GM19025 (cell line): ENCODE results near the gene IFT81.
A peak's percentile ranks its signal among the peaks of the same experiment; 100 is the strongest.

Experiments
- ATAC-seq: cut with Tn5 transposase; IDR thresholded peaks from one replicate; pipeline ENCODE4 v1.9.1; 2021; ENCODE audit warnings: mild to moderate bottlenecking, low read depth, moderate library complexity; ENCODE audit not compliant: unreplicated experiment

IFT81 gene

DNA sequence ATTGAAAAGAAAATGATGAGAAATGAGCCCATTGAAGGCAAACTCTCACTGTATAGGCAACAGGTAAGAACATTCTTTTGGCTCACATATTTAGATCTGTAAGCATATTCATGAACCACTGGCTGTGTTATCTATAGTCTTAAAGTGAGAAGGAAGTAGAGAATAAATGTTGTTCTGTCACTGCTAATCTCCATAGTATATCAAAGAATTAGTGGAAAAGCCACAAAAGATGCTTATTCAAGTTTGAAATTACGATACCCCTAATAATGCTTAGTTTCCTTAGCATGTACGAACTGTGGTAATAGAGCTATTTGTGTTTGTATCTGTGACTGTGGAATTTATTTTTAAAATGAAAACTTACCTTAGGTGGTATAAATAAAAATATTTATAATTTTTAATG is 22.8 kb downstream of the IFT81 start:
- no peak for ATAC-seq

DNA sequence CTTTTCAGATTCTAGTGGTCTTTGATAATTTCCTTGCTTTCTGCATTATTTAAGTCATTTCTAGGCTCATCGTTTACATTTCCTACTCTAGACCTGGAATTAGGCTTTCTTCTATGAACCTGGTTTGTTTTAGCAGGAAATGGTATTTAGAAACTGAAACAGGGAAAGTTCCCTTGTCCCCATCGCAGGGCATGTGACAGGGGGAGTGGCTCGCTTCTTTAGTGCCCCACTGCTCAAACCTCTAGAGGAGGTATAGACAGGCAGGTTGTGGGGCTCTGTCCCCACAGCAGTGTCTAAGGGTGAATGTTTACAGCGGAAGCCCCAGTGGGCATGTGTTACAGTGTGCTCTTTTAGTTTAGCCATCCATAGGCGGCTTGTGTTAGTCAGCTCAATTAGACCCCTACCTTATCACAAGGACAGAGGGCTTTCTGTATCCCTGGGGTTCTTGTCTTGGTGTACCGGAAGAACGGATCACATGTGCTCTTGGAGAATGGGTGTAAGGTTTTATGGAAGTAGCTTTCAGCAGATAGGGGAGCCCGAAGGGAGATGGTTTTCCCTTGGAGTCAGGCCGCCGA is 25.0 kb downstream of the IFT81 start:
- ATAC-seq = no peak

DNA sequence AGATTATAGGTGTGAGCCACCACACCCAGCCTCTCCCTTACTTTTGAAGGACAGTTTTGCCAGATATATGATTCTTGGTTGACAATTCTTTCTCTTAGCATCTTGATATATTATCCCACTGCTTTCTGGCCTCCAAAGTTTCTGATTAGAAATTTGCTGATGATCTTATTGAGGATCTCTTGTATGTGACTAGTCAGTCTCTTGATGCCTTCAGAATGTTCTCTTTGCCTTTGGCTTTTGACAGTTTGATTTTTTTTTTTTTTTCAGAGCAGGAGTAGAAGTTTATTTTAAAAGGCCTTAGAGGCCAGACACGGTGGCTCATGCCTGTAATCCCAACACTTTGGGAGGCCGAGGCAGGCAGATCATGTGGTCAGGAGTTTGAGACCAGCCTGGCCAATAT is 32.6 kb downstream of the IFT81 start:
- ATAC-seq = no peak

DNA sequence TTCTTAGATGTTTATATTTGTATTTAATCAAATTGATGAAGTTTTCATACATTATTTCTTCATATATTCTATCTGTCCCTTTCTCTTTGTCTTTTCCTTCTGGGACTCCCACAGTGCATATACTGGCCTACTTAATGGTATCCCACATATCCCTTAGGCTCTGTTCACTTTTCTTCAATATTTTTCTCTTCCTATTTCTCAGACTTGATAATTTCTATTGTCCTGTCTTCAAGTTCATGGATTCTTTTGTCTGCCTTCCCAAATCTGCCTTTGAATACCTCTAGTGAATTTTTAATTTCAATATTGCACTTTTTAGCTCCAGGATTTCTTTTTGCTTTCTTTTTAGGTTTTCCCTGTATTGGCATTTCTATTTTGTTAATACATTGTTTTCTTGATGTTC is 33.4 kb downstream of the IFT81 start:
- ATAC-seq = no peak

DNA sequence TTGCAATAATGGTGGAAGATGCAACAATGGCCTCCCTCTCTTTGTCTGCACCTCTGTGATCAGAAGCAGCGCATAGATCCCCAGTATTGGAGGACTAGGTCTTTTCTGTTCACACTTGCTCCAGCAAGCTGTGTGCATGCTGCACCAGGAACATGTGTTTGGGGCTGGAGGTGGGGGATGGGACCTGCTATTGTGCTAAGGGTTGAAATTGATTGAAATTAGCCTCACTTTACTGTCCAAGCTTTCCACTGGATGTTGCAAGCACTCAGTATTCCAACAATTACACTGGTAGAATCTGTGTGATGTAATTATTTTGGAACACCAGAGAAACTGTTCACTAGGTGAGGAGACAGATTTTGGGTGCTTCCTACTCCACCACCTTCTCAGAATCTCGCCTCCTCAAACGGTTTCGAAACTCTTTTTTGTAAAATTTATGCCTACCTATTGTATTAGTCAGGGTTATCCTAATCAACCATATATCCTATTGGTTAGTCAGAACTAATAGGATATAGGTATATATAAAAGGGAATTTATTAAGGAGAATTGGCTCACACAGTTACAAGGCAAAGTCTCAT is 35.6 kb downstream of the IFT81 start:
- no peak for ATAC-seq

DNA sequence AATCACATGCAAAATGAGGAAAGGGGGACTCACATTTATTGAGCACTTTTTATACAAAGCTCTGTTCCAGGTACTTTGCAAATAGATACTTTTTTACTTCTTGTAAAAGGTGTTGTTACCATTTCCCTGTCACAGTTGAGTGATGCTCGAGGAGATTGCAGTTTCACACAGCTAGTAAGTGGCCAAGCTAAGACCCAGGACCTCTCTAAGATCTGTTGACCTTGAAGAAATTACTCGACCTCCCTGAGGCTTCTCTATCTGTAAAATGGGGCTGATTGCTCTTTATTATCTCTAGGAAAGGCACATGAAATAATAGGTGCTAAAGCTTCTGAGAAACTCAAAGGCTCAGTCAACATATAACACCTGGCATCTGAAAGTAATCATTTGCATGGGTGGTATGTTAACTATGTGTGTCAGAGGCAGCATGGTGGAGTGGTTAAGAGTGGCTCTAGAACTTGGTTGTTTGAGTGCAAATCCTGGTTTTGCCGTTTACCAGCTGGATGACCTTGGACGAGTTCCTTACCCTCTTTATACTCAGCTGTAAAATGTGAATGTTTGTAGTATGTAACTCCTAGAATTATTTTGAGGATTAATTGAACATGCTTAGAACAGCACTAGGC is 41.5 kb downstream of the IFT81 start:
- ATAC-seq = peak; percentile 75

DNA sequence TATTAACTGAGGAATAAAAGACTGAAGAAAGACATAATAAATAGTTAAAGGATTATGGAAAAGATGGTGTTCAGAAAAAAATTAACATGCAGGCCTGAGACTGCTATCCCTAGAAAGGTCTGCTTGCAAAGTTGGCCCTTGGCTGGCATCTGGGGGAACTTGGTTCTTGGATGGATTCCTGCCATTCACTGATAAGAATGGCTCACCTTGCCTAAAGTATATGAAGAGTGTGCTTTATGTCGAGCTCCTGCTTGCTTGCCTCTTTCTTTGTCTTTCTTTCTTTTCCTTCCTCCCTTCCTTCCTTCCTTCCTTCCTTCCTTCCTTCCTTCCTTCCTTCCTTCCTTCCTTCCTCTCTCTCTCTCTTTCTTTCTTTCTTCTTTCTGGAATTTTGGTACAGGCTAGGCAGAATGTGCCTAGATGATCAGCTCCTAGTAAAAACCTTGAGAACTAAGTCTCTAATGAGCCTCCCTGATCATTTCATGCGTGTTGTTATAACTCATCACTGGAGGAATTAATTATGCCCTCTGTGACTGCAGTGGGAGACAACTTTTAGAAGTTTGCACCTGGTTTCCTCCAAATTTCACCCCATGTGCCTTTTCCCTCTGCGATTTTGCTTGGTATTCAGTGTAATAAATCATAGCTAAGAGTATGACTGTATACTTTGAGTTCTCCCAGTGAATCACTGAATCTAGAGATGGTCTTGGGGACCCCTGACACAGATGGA is 44.7 kb downstream of the IFT81 start:
- ATAC-seq = no peak

DNA sequence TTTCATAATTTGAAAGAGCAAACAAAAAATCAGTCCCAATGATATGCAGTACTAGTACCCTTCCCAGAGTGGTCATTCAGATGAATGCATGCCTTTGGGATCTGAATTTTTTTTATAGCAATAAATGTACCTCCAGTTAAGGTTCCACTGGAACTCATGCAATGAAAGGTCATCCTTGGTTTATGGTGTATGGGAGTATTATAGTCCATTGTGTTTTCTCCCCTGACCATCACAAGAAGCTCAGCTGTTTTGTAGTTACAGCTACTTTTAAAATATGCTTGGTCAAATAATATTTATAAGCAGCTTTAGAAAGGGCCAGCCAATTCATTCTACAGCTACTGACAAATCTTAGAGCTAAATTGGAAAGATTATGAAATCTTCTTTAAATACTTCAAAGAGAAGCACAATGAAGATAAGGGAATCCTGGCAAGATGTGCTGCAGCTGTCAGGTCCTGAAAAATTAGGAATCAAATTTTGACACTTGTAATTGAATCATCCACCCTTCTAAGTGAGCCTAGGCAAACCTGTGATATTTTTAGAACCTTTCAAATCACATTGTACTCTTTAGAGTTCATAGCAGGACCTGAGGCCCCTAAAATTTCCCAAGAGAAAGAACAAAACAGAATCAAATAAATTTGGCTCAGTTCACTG is 46.5 kb downstream of the IFT81 start:
- ATAC-seq = no peak

DNA sequence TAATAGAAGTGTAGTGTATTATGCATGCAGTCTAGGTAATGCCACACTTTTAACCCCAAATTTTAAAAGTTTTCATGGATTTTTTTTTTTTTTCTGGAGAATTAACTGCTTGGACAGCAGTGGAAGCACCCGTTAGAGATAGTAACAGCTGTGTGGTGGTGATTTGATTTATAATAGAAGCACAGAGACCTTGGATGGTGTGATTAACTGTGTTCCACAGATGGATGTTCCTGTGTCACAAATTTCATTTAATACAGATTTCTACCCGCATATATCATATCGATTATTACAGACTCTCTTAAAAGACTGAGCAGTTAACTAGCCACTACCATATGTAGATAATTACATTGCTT is 47.0 kb downstream of the IFT81 start:
- no peak for ATAC-seq

DNA sequence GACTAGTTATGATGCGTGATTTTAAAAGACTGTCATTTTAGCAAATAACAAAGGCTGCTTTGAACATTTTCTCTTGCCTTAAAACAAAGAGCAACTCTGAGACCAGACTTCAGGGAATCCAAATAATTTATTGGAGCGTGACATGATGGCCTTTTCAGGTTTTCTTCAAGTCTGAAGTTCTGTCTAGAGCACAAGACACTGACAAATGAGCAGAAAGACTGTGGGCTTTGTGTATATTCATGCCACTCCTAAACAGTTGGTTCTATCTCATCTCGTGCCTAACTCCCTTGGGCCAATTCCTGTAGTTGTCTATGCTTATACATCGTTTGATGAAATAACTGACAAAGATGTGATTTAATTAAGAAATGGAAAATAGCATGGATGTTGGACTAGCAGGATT is 47.5 kb downstream of the IFT81 start:
- no peak for ATAC-seq

DNA sequence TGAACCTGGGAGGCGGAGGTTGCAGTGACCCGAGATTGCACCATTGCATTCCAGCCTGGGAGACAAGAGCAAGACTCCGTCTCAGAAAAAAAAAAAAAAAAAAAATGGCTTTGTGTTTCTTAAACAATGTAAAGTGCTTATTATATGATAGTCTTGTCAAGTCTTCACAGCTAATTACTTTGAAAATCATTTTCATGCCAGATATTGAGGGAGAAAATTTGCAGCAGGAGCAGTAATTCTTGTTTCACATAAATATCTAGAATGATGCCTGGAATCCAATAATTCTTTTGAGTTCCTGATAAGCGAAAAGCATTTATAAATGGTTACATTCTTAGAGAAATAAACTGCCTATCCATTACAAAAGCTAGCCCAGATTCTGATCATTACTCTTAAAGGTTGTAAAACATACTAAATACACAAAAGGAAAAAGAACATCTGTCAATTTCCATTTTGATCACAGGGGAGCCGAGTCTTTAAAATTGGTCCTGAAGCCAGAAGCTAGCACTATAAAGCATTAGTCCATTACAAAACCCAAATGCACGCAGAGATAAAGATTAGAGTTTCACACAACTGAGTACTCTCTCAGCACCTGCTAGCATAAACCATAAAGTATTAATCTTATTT is 50.3 kb downstream of the IFT81 start:
- ATAC-seq = no peak

DNA sequence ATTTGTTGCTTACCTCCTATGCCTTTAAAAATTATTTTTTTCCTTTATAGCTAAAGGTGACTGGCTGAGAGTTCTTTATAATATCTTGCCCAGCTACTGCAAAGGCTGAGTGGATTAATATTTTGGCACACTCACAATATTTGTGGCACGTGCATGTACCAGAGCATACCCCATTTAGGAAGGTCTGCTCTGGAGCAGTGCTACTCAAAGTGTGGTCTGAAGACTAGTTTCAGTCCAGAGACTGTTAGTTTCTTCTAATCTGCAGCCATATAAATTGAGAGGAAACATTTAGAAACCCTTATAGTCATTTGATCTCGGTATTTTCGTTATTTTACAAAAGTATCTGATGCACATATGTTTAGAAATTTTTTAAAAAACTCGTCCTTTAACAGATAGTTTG is 51.0 kb downstream of the IFT81 start:
- ATAC-seq = no peak

DNA sequence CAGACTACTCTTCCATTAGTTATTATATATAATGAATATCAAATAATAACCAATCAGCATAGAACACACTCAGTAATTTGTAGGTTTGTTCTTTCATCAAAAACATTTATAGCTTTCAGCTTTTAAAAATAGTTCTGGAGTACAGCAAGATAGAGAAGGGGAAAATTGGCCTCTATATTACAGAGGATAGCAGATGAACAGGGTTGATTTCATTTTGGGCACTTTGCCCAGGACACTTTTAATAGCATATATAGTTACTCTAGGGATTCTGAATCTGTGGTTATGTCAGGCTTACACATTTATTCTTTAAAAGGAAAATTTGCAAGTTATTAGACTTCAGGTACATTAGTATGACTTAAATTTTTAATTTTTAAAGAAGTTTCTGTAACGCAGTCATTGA is 52.6 kb downstream of the IFT81 start:
- no peak for ATAC-seq

DNA sequence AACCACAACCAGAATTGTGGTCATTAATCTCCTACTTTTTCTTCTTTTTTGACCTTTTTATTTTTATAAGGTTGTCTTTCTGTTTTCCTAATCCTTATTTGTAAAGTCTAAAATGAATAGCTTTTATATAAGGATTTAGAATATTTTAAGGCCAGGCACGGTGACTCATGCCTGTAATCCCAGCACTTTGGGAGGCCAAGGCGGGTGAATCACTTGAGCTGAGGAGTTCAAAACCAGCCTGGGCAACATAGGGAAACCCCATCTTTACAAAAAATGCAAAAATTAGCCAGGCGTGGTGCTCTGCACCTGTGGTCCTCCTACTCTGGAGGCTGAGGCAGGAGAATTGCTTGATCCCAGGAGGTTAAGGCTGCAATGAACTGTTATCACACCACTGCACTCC is 55.1 kb downstream of the IFT81 start:
- ATAC-seq = no peak

DNA sequence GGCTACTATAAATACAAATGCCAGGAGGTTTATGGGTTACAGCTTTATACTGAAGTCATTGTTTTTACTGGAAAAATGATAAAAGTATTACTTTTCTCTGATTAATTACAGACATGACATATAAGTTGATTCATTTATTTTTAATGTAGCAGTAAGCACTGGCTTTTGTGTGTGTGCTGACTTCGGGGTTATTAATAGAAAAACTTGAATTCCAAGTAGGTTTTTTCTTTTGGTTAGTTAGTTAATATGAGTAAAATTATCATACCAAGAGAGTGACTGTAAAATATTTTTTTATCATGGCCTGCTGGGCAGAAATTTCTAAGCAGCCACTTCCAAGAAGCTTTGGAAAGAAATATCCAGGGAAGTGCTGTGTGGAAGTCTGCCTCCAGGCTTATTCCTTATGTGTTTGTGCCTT is 56.4 kb downstream of the IFT81 start:
- no peak for ATAC-seq

DNA sequence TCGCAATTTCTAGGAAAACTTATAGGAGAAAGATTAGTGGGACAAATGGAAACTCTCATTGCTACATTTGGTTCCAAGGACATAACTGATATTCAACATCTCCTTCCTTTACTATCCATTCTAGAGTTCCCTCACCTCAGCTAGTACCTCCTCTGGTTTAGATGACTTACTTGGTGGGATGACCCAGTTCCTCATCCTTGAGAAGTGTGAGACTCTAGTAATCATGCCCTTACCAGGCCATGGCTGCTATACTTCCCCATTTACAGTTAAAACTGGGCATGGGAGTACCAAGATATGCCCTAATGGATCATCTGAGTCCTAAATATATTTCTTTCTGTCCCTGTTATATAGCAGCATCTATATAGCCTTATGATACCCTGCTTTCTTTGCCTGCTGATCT is 58.1 kb downstream of the IFT81 start:
- ATAC-seq = no peak

DNA sequence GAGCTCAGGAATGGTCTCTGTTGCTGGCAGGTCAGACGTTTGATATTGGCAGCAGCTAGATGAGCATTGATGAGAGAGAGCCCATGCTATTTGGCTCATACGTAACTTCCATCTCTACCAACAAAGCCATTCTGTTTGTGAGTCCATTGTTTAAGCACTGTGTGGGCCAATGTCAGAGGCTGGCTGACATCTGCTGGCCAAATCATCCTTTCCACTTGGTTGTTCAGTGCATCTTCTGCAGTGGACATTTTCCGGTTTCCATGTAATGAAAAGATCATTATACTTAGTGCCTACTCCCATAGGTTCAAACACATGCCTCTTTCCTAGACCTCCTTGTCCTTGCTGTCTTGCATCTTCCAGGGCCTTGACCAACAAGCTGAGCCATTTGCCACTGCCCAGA is 59.2 kb downstream of the IFT81 start:
- ATAC-seq = no peak

DNA sequence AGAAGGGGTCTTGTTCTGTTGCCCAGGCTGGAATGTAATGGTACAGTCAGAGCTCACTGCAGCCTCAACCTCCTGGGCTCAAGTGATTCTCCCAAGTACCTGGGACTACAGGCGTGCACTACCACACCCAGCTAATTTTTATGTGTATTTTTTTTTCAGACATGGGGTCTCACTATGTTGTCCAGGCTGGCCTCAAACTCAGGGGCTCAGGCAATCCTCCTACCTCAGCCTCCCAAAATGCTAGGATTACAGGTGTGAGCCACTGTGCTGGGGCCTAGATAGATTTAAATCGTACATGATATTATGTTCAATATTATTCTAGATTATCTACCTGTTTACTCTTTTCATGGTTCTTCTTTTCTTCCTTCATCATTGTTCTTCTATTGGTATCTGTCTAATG is 61.5 kb downstream of the IFT81 start:
- ATAC-seq = no peak

DNA sequence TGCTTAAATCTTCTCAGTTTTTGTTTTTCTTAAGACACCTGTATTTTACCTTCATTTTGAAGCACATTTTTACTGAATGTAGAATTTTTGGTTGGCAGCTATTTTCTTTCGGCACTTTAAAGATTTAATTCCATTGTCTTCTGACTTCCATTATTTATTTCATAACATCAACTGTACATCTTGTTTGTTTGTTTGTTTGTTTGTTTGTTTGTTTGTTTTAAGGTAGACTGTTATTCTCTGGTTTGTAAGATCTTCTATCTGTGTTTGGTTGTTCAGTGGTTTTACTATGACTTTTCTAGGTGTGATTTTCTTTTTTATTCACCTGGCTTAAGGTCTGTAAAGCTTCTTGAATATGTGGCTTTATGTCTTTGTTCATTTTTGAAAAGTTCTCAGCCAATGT is 61.9 kb downstream of the IFT81 start:
- no peak for ATAC-seq

DNA sequence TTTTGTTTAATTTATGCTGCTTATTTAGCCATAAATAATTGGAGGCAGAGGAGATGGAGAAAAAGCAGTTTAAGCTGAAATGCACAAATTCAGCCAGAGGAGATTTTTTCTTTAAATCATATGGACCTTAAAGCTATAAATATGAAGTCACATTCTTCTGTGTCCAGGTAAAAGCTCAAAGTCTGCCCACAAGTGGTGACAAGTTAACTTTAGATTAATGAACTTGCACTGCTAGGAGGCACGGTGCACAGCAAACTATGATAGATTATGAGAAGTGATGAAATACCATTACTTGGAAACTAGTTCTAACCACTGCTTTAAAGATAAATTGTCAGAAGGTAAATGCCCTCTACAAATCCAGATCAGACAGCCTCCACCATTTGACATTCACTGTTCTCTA is 69.0 kb downstream of the IFT81 start:
- ATAC-seq = no peak

DNA sequence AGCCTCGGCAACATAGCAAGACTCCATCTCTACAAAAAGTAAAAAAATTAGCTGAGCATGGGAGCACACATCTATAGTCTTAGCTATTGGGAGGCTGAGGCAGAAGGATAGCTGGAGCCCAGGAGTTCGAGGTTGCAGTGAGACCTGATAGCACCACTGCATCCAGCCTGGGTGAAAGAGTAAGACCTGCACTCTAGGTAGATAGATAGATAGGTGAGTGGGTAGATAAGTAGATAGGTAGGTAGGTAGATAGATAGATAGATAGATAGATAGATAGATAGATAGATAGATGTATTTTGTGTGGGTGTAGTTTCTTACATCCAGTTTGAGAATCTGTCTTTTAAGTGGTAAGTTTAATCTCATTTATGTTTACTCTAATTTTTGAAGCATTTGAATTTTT is 72.8 kb downstream of the IFT81 start:
- no peak for ATAC-seq
